ENCODE results near the gene SLC25A6.
"Not testable (repeated sequence)": the region's sequence is repeated elsewhere in the genome, so short reads cannot be mapped to it uniquely, and the experiment has no call there.

Gene SLC25A6

DNA sequence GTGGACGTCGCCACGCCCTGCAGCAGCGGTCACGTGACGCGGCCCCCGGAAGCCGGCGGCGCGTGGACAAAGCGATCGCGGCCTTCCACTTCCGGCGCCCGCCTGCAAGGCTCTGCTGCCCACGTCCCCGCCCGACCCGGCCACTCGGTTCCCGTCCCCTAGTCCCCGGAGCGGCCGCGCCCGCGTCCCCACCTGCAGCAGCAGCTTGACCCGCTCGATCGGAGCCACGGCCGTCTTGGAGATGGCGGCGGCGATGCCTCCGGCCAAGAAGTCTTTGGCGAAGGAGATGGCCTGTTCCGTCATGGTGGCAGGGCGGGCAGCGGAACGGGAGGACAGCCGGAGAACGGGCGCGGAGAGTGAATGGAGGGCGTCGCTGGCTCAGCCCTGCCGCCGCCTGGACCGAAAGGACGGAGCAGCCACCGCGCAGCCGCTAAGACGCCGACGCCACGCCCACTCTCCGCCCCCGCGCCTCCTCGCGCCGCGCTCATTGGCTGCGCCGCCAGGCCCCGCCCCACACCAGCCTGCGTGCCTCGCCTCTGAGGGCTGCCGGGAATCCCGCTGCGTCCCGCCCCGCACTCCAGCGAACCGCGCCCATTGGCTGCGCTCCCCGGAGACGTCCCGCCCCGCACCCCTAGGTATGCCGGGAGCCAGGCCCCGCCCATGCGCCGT, at the start of gene SLC25A6:
SLC25A6 (minus strand) TSS at position 407 of the 669 bp plus-strand sequence; CDS start at position 303, 104 bp downstream.
- DNase-seq (ENCODE audit: low read depth in 2 of 2): peak; percentile 98 to 99

- no peak for DNase-seq (ENCODE audit: low read depth in 2 of 2)
Observed at GRCh38 chrX:1440506-1440905, 48.6 kb upstream of the SLC25A6 start.

- DNase-seq (ENCODE audit: low read depth in 2 of 2): no peak
Observed at GRCh38 chrX:1435241-1435895, 43.5 kb upstream of the SLC25A6 start.

DNA sequence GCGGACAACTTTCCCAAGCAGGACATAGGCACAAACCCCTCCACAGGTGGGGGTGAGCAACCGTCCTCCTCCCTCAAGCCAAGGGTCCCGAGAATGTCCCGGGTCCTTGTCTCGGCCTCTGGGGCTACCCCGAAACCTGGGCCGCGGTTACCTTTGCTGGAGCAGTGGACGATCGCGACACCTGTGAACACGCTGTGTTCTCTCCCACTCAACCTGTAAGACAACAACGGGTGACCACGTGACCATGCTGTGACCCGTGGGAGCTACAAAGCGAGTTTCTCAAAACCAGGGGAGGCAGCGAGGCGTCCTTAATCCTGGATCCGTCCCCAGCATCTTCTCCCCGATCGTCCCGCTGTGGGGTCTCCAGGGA, 42.9 kb upstream of the SLC25A6 start:
- no peak for DNase-seq (ENCODE audit: low read depth in 2 of 2)

GRCh38 chrX:1433646-1434357, 41.9 kb upstream of the SLC25A6 start:
- DNase-seq (ENCODE audit: low read depth in 2 of 2): no peak

- DNase-seq (ENCODE audit: low read depth in 2 of 2): no peak
Observed at GRCh38 chrX:1430451-1430850, 38.5 kb upstream of the SLC25A6 start.

DNA sequence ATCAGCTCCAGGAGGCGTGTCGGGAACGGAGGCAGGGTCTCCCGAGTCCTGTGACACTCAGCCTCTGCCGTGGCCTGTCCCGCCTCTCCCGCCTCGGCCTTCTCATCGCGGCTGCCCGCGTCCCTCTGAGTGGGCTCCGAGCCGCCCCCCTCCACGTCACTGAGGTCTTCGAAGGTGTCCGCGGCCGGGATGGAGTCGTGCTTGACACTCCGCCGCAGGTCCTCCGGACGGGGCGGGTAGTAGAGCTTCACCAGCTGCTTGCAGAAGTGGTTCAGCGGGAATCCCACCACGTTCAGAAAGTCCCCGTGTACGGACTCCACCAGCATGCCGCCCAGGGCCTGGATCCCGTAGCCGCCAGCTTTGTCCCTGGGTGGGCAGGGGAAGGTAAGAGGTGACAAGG, 35.8 kb upstream of the SLC25A6 start:
- DNase-seq (ENCODE audit: low read depth in 2 of 2): no peak

DNA sequence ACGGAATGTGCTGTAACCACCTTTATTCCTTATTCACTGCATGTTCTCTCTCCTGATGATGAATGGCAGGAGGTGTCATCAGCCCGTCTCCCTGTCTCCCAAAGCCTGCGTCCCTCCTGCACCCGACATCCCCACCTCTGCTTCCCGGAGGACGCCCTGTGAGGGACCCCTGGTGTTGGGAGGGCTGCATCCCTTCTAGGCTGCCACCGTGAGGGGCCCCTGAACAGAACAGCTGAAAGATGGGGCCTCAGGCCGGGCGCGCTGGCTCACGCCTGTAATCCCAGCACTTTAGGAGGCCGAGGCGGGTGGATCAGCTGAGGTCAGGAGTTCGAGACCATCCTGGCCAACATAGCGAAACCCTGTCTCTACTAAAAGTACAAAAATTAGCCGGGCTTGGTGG, 34.4 kb upstream of the SLC25A6 start:
- DNase-seq (ENCODE audit: low read depth in 2 of 2): not testable (repeated sequence)

- DNase-seq (ENCODE audit: low read depth in 2 of 2): no peak
Observed at GRCh38 chrX:1425381-1425780, 33.5 kb upstream of the SLC25A6 start.

GRCh38 chrX:1424147-1424851, 32.4 kb upstream of the SLC25A6 start:
- no peak for DNase-seq (ENCODE audit: low read depth in 2 of 2)

- no peak for DNase-seq (ENCODE audit: low read depth in 2 of 2)
Observed at GRCh38 chrX:1423215-1423614, 31.3 kb upstream of the SLC25A6 start.

- DNase-seq (ENCODE audit: low read depth in 2 of 2): no peak
Observed at GRCh38 chrX:1422135-1422465, 30.2 kb upstream of the SLC25A6 start.

DNA sequence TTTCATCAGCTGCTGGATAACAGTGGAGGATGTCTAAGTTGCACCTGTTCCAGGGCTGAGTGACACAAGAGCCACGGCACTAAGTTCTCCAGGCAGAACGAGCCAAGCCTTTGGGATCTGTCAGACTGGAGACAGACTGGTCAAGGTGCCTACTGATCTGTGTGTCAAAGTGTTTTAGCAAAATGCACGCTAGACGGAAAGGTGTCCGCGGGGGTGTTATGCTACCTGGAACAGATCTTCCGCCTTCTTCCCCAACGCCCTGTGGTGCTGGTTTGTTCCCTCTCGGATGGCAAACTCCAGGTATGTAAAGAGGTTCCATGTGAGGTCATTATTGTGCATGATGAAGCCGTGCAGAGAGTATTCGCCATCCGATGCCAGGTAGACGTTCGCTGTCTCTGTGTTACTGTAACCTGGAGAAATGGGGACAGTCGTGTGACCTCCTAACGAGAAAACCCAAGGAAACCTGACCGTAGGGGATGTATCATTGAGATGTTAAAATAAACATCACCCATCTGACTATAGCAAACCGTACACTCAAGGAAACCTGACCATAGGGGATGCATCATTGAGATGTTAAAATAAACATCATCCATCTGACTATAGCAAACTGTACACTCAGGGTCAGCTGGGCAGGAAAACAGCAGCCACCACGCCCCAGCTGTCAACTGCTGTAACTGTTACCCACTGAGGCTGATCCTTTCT, 29.7 kb upstream of the SLC25A6 start:
- no peak for DNase-seq (ENCODE audit: low read depth in 2 of 2)

- no peak for DNase-seq (ENCODE audit: low read depth in 2 of 2)
Observed at GRCh38 chrX:1420371-1420770, 28.5 kb upstream of the SLC25A6 start.

DNA sequence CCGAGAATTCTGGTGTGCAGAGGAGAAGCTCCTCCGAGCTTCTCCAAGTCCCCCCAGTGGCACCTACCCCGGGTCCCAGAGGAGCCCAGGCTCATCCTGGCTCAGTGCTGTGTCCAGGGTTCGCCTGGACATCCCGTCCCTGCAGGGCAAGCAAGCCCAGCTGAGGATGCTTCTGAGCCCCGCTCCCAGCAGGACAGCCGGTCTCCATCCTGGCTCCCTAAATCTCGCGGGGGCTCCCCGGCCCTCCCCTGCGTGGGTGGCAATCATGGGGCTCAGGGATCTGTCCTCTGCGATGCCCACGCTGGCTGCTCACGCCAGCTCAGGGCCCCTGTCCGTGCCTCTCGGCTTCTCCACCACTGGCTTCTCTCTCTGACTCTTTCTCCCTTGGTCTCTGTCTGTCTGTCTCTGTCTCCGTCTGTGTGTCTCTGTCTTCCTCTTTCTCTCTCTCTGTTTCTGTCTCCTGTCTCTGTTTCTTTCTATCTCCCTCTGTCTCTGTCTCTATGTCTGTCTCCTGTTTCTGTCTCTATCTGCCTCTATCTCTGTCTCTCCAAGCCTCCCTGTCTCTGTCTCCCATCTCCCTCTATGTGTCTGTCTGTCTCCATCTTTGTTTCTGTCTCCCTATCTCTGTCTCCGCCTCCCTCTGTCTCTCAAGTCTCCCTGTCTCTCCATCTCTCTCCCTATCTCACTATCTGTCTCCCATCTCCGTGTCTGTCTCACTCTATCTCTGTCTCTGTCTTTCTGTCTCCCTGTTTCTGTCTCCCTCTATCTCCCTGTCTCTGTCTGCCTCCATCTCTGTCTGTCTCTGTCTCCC, 27.8 kb upstream of the SLC25A6 start:
- DNase-seq (ENCODE audit: low read depth in 2 of 2): no peak

GRCh38 chrX:1418901-1419544, 27.1 kb upstream of the SLC25A6 start:
- DNase-seq (ENCODE audit: low read depth in 2 of 2): no peak

DNA sequence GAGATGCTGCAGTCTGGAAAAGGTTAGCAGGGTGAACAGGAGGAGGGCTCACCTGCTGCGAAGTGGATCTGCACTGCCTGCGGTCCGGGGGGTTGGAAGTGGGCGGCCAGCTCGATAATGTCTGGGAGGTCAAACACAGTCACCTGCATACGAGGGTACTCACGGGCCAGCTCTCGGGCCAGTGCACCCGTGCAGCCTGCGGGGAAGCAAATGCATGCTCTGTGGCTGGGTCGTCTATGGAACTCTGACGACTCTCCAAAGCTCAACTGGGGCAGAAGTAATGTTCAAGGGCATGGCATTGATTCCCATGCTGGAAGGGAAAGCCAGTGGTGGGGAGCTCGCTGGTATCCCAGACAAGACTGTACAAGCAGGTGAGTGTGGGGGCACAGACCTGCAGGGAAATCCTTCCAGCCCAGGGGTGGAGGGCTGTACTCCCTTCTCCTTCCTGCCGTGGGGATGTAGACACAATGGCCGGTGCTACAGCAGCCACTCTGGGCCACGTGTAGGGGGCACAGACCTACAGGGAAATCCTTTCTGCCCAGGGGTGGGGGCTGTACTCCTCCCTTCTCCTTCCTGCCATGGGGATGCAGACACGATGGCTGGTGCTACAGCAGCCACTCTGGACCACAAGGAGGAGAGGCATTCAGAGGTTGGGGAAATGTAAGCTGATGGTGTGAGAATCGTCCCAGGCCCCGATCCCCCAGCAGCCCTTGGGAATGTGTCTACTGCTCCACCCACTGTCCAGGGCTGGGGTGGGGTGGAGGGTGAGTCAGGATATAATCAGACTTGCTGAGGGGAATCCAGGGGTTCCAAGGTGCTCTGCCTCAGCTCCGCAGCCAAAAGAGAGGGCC, 26.2 kb upstream of the SLC25A6 start:
- DNase-seq (ENCODE audit: low read depth in 2 of 2): no peak

GRCh38 chrX:1416965-1417760, 25.2 kb upstream of the SLC25A6 start:
- no peak for DNase-seq (ENCODE audit: low read depth in 2 of 2)

- no peak for DNase-seq (ENCODE audit: low read depth in 2 of 2)
Observed at GRCh38 chrX:1416327-1416784, 24.4 kb upstream of the SLC25A6 start.

Measured in stimulated activated CD8-positive, alpha-beta memory T cell treated with anti-CD3 and anti-CD28 coated beads, Interleukin-7, amount 100 ng/mL, for 1 hour (primary cell).